Measurements from ENCODE around the gene MICAL1.

The MICAL1 gene

GRCh38 chr6:109396046-109396718 is 59.4 kb downstream of the MICAL1 start:
- no peak for TF ChIP-seq CTCF (IDR thresholded peaks at IDR 0.05; ENCODE audit: low read depth, low read length, missing control alignments)
- no peak for DNase-seq (ENCODE audit: low read depth)
- H3K4me3 ChIP-seq (ENCODE audit: low read depth, low read length): no peak overlapping the region

All from GM12864 (cell line).